Measurements from ENCODE around the gene RHOJ.
"Not testable (repeated sequence)": the region's sequence is repeated elsewhere in the genome, so short reads cannot be mapped to it uniquely, and the experiment has no call there.

RHOJ gene

GRCh38 chr14:63276016-63276415 lies 71.8 kb downstream of the RHOJ start:
- 82 to 84% methylated on average over 4 of the region's 4 CpGs for WGBS, 2 experiments
- H3K9me3 ChIP-seq (ENCODE audit: control insufficient read depth, low read length) = no peaks in the 10 kb centered on the region
- no peak overlapping the region for H3K4me3 ChIP-seq (ENCODE audit: insufficient read depth, low read depth, low read length)
- H3K36me3 ChIP-seq (ENCODE audit: control insufficient read depth, insufficient read depth, low read length) = no peaks in the 10 kb centered on the region
- no peaks in the 10 kb centered on the region for H3K27me3 ChIP-seq (ENCODE audit: control insufficient read depth, insufficient read depth, low read length, poor library complexity, severe bottlenecking)
- H3K27ac ChIP-seq (ENCODE audit: insufficient read depth, low read depth, low read length, poor library complexity, severe bottlenecking) = no peak overlapping the region
- no peaks in the 10 kb centered on the region for H3K4me1 ChIP-seq (ENCODE audit: control insufficient read depth, insufficient read depth, low read length)

- no peak overlapping the region for H3K4me3 ChIP-seq (ENCODE audit: insufficient read depth, low read depth, low read length)
- H3K4me1 ChIP-seq (ENCODE audit: control insufficient read depth, insufficient read depth, low read length) = no peaks in the 10 kb centered on the region
- no peaks in the 10 kb centered on the region for H3K27me3 ChIP-seq (ENCODE audit: control insufficient read depth, insufficient read depth, low read length, poor library complexity, severe bottlenecking)
- 56 to 68% methylated on average over 5 of the region's 5 CpGs for WGBS, 2 experiments
- no peaks in the 10 kb centered on the region for H3K9me3 ChIP-seq (ENCODE audit: control insufficient read depth, low read length)
- H3K27ac ChIP-seq (ENCODE audit: insufficient read depth, low read depth, low read length, poor library complexity, severe bottlenecking) = no peak overlapping the region
- no peaks in the 10 kb centered on the region for H3K36me3 ChIP-seq (ENCODE audit: control insufficient read depth, insufficient read depth, low read length)
These were observed 72.5 kb downstream of the RHOJ start for GRCh38 chr14:63276492-63277342.

GRCh38 chr14:63277591-63278183 lies 73.4 kb downstream of the RHOJ start:
- no peaks in the 10 kb centered on the region for H3K36me3 ChIP-seq (ENCODE audit: control insufficient read depth, insufficient read depth, low read length)
- H3K4me3 ChIP-seq (ENCODE audit: insufficient read depth, low read depth, low read length) = no peak overlapping the region
- WGBS, 2 experiments = 71 to 75% methylated on average over 2 of the region's 2 CpGs
- H3K4me1 ChIP-seq (ENCODE audit: control insufficient read depth, insufficient read depth, low read length) = no peaks in the 10 kb centered on the region
- H3K9me3 ChIP-seq (ENCODE audit: control insufficient read depth, low read length) = no peaks in the 10 kb centered on the region
- H3K27ac ChIP-seq (ENCODE audit: insufficient read depth, low read depth, low read length, poor library complexity, severe bottlenecking) = no peak overlapping the region
- H3K27me3 ChIP-seq (ENCODE audit: control insufficient read depth, insufficient read depth, low read length, poor library complexity, severe bottlenecking) = no peaks in the 10 kb centered on the region

- 89 to 94% methylated on average over 4 of the region's 4 CpGs for WGBS, 2 experiments
- H3K4me1 ChIP-seq (ENCODE audit: control insufficient read depth, insufficient read depth, low read length); H3K27ac ChIP-seq (ENCODE audit: insufficient read depth, low read depth, low read length, poor library complexity, severe bottlenecking); H3K9me3 ChIP-seq (ENCODE audit: control insufficient read depth, low read length); H3K4me3 ChIP-seq (ENCODE audit: insufficient read depth, low read depth, low read length); H3K36me3 ChIP-seq (ENCODE audit: control insufficient read depth, insufficient read depth, low read length); H3K27me3 ChIP-seq (ENCODE audit: control insufficient read depth, insufficient read depth, low read length, poor library complexity, severe bottlenecking): not testable (repeated sequence)
These were observed 75.7 kb downstream of the RHOJ start for GRCh38 chr14:63279933-63280332.

GRCh38 chr14:63282997-63283883 lies 79.0 kb downstream of the RHOJ start:
- WGBS, 2 experiments = 91 to 94% methylated on average over 7 to 8 of the region's 8 CpGs
- H3K27ac ChIP-seq (ENCODE audit: insufficient read depth, low read depth, low read length, poor library complexity, severe bottlenecking) = no peak overlapping the region
- H3K4me1 ChIP-seq (ENCODE audit: control insufficient read depth, insufficient read depth, low read length) = no peaks in the 10 kb centered on the region
- no peaks in the 10 kb centered on the region for H3K9me3 ChIP-seq (ENCODE audit: control insufficient read depth, low read length)
- no peaks in the 10 kb centered on the region for H3K27me3 ChIP-seq (ENCODE audit: control insufficient read depth, insufficient read depth, low read length, poor library complexity, severe bottlenecking)
- H3K36me3 ChIP-seq (ENCODE audit: control insufficient read depth, insufficient read depth, low read length) = no peaks in the 10 kb centered on the region
- no peak overlapping the region for H3K4me3 ChIP-seq (ENCODE audit: insufficient read depth, low read depth, low read length)

GRCh38 chr14:63283884-63284248 lies 79.6 kb downstream of the RHOJ start:
- no peaks in the 10 kb centered on the region for H3K4me1 ChIP-seq (ENCODE audit: control insufficient read depth, insufficient read depth, low read length)
- no peak overlapping the region for H3K4me3 ChIP-seq (ENCODE audit: insufficient read depth, low read depth, low read length)
- H3K36me3 ChIP-seq (ENCODE audit: control insufficient read depth, insufficient read depth, low read length) = no peaks in the 10 kb centered on the region
- WGBS, 2 experiments = 93 to 95% methylated on average over 7 of the region's 7 CpGs
- no peak overlapping the region for H3K27ac ChIP-seq (ENCODE audit: insufficient read depth, low read depth, low read length, poor library complexity, severe bottlenecking)
- H3K9me3 ChIP-seq (ENCODE audit: control insufficient read depth, low read length) = no peaks in the 10 kb centered on the region
- no peaks in the 10 kb centered on the region for H3K27me3 ChIP-seq (ENCODE audit: control insufficient read depth, insufficient read depth, low read length, poor library complexity, severe bottlenecking)

- Histone ChIP-seq H3K4me3 (ENCODE audit: insufficient read depth, low read depth, low read length) (no peak overlapping the region), H3K9me3 (ENCODE audit: control insufficient read depth, low read length) (no peaks in the 10 kb centered on the region), H3K36me3 (ENCODE audit: control insufficient read depth, insufficient read depth, low read length) (no peaks in the 10 kb centered on the region), H3K4me1 (ENCODE audit: control insufficient read depth, insufficient read depth, low read length) (peaks cover 3% of the 10 kb centered on the region), H3K27me3 (ENCODE audit: control insufficient read depth, insufficient read depth, low read length, poor library complexity, severe bottlenecking) (no peaks in the 10 kb centered on the region), H3K27ac (ENCODE audit: insufficient read depth, low read depth, low read length, poor library complexity, severe bottlenecking) (no peak overlapping the region)
- 64 to 67% methylated on average over 2 of the region's 2 CpGs for WGBS, 2 experiments
These were observed 81.8 kb downstream of the RHOJ start for GRCh38 chr14:63286071-63286470.

- WGBS, 2 experiments = 93% methylated on average over 6 of the region's 6 CpGs
- no peak overlapping the region for H3K27ac ChIP-seq (ENCODE audit: insufficient read depth, low read depth, low read length, poor library complexity, severe bottlenecking)
- H3K9me3 ChIP-seq (ENCODE audit: control insufficient read depth, low read length) = no peaks in the 10 kb centered on the region
- H3K27me3 ChIP-seq (ENCODE audit: control insufficient read depth, insufficient read depth, low read length, poor library complexity, severe bottlenecking) = no peaks in the 10 kb centered on the region
- H3K4me1 ChIP-seq (ENCODE audit: control insufficient read depth, insufficient read depth, low read length) = peaks cover 3% of the 10 kb centered on the region
- no peak overlapping the region for H3K4me3 ChIP-seq (ENCODE audit: insufficient read depth, low read depth, low read length)
- no peaks in the 10 kb centered on the region for H3K36me3 ChIP-seq (ENCODE audit: control insufficient read depth, insufficient read depth, low read length)
These were observed 83.6 kb downstream of the RHOJ start for GRCh38 chr14:63287666-63288483.

- peaks cover 3% of the 10 kb centered on the region for H3K4me1 ChIP-seq (ENCODE audit: control insufficient read depth, insufficient read depth, low read length)
- H3K27me3 ChIP-seq (ENCODE audit: control insufficient read depth, insufficient read depth, low read length, poor library complexity, severe bottlenecking) = no peaks in the 10 kb centered on the region
- H3K9me3 ChIP-seq (ENCODE audit: control insufficient read depth, low read length) = no peaks in the 10 kb centered on the region
- no peak overlapping the region for H3K4me3 ChIP-seq (ENCODE audit: insufficient read depth, low read depth, low read length)
- H3K36me3 ChIP-seq (ENCODE audit: control insufficient read depth, insufficient read depth, low read length) = no peaks in the 10 kb centered on the region
- whole genome bisulfite sequencing, 2 experiments = 71 to 97% methylated on average over 1 of the region's 1 CpG
- H3K27ac ChIP-seq (ENCODE audit: insufficient read depth, low read depth, low read length, poor library complexity, severe bottlenecking) = no peak overlapping the region
These were observed 84.6 kb downstream of the RHOJ start for GRCh38 chr14:63288853-63289252.
